GDM1 (cell line): ENCODE data around the gene SPATA24.
"Not testable (repeated sequence)": the region's sequence is repeated elsewhere in the genome, so short reads cannot be mapped to it uniquely, and the experiment has no call there.

Experiments used
- DNase-seq: peaks from one replicate; lab custom pipeline; 2025; lab: John Stamatoyannopoulos, UW

Gene SPATA24

DNA sequence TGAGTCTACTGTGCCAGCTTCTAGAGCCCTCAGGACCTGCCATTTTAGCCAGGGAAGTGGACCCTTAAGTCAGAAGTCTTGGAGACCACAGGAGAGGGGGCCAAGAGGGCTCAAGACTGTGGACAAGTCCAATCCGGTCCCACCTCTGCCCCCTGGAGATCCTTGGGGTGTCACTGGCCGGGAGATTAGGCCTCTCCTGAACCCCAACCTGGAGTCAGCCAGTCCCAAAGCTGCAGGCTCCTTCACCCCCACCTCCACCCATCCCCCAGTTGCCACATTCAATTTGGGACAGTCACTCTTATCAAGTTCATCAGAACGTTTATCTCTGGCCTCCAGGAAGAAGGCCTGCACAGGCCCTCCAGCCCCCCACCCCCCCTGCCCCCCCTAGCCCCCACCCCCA lies 21.1 kb downstream of the SPATA24 start:
- no peak for DNase-seq

- no peak for DNase-seq
Observed at GRCh38 chr5:139381837-139382761, 21.8 kb downstream of the SPATA24 start.

DNA sequence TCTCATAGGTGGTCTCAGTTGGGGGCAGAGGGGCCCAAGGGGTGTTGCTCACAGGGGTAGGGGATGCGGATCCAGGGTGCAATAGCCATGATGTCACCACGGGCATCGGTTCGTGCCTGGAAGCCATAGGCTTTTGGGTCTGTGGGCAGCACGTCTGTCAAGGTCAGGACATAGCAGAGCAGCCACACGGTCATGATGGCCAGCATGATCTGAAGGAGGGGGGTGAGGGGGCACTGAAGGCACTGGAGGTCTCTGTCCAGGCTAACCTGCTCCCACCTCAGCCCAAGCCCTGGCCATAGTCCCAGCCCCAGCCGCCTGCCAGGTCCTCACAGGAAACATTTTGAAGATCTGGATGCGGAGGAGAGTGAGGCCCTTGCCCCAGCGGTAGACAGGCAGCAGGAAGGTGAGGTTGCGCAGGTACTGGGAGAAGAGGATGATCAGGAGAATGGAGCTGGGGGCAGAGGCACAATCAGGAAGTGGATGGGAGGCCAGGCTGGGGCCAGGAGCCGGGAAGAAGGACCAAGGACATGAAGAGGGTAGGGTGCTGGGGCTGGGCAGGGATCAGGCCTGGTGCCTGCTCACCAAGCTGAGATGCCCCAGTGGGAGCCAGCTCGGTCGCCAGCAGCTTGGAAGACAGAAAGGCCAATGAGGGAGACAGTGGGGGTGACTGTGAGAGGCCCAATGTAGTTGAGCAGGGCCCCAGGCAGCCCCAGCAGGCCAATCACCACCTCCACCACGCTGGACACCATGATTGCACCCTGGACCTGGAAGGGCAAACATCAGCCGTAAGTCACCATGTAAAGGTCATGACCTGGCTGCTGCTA lies 24.1 kb downstream of the SPATA24 start:
- no peak for DNase-seq

DNA sequence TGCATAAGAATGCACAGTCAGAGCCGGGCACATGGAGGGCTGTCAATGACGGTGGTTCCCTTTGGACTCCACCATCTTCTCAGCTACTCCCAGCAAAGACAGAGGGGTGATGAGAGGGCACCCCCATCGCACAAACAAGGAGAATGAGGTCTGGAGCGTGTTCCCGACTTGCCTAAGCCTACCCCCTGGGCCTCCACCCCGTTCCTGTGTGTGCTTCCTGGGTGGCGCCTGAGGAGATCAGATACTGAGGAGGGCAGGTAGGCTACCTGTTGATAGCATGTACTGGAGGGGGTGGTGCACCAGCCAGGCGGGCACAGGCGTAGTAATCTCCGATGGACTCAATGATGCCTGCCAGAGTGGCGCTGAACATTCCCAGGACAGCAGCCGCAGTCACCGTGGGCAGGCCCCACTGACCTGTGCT lies 24.9 kb downstream of the SPATA24 start:
- DNase-seq: no peak

GRCh38 chr5:139378101-139378825 lies 25.6 kb downstream of the SPATA24 start:
- DNase-seq: no peak

- no peak for DNase-seq
Observed at GRCh38 chr5:139377226-139377625, 26.7 kb downstream of the SPATA24 start.

DNA sequence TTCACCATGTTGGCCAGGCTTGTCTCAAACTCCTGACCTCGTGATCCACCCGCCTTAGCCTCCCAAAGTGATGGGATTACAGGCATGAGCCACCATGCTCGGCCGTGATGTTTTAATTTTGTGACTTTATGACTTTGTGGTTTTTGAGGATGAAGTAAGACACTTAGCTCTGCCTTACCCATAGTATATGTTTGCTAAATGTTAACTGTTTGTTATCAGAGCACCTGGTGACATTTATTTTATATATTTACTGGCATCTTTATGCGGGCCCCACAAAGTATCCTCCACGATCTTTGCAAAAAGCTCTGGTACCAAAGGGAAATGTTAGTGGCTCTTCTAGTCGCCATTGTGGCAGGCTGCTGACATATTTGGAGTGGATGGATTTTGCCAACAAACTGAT lies 27.5 kb downstream of the SPATA24 start:
- DNase-seq: no peak

DNA sequence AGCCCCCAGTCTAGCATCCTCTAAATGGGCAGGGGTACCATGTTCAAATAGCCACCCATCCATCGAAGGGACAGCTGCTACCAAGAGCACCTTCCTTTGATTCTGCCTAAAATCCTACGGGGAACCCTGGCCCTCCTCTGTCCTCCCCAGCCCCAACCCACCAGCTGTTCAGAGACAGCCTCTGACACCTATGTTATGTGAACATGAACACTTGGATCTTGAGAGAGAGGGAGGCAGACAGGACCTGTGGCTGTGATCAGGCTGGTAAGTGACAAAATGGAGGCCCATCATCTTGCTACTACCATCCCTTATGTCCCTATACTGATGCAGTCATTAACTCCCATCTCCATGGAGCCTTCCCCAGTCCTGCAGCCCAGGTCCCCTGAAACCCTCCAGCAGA lies 29.0 kb downstream of the SPATA24 start:
- DNase-seq: no peak

GRCh38 chr5:139371482-139372435 lies 32.1 kb downstream of the SPATA24 start:
- no peak for DNase-seq

DNA sequence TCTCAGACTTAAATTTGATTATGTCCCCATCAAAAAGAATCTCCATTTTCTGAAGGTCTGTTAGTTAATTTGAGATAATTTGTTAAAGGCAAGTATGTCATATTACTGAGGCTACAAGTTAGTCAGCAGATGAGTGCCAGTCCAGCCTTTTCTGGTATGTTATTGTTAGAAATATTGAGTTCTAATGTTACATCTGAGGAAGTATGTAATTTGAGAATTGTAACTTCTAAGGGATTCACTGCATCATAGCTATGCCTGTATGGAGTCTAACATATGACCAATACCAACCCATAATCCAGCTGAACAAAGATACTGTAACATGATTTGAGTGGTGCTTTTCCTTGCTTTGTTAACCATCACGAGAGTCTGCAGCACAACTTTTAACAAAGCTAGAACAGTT lies 34.7 kb downstream of the SPATA24 start:
- no peak for DNase-seq

GRCh38 chr5:139368613-139369012 lies 35.3 kb downstream of the SPATA24 start:
- no peak for DNase-seq

DNA sequence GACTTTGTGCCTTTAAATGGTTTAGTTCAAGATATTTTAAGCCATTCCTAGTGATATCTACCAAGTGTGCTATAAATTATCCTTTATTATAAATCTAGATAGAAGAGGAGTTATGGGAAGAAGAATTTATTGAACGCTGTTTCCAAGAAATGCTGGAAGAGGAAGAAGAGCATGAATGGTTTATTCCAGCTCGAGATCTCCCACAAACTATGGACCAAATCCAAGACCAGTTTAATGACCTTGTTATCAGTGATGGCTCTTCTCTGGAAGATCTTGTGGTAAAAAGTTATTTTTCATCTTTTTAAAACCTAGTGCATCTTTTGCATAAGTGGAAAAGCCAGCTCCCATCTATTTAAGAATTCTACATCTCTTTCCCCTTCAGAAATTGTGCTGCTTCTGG lies 39.4 kb downstream of the SPATA24 start:
- DNase-seq: no peak

DNA sequence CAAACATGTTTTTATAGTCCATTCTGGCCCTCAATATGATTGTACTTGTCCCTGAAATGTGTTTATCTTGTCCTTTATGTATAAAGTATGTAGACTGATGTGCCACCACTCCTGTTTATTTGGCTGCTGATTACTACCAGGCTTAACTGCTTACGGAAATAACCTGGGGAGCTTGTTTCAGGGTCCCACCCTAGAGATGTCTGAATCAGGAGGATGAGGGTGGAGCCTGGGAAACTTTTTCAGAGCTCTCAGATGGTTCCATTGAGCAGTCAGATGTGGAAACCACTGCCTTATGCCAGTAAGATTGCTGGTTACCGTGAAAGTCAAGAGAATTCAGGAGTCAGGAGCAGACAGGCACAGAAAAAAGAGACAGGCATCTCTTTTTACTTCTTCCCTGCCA lies 40.0 kb downstream of the SPATA24 start:
- no peak for DNase-seq

DNA sequence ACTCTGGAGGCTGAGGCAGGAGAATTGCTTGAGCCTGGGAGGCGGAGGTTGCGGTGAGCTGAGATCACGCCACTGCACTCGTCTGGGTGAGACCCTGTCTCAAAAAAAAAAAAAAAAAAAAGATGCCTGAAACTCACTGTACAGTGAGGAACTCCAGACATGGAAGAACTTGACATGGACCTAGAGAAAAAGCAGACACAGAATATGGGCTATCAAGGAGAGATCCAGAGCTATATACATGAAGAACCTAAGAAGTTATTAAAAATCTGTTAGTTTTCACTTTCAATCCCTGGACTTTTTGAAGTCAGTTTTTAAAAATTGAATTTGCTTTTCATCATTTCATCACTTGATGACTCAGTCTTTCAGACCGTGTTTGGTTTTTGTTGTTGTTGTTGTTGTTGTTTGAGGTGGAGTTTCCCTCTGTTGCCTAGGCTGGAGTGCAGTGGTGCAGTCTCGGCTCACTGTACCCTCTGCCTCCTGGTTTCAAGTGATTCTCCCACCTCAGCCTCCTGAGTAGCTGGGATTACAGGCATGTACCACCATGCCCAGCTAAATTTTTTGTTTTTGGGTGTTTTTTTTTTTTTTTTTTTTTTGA lies 42.0 kb downstream of the SPATA24 start:
- no peak for DNase-seq

DNA sequence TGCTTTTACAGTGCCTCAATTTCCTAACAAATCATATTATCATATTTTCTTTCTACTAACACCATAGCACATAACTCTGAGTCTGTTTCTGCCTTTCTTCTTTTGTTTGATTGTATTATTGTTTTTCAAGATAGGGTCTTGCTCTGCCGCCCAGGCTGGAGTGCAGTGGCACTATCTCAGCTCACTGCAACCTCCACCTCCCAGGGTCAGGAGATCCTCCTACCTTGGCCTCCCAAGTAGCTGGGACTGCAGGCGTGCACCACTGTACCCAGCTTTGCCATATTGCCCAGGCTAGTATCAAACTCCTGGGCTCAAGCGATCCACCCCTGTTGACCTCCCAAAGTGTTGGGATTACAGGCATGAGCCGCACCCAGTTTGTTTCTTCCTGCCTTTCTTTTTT lies 43.5 kb downstream of the SPATA24 start:
- DNase-seq: no peak

DNA sequence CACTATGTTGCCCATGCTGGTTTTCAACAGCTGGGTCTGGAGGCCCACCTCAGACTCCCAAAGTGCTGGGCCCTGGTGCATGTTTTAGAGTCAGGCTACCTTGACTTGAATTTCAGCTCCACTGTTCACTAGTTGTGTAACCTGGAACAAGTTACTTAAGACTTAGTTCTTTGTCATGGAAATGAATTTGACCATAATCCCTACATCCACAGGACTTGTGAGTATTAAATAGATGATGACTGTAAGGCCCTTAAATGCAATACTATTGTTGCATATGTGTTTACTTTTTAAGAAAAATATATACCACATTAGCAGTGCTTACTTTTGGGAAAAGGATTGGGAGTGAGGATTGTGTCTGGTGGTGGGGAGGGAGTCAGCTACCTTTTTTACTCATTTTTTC lies 45.8 kb downstream of the SPATA24 start:
- no peak for DNase-seq

GRCh38 chr5:139355900-139356299 lies 48.0 kb downstream of the SPATA24 start:
- DNase-seq: not testable (repeated sequence)

DNA sequence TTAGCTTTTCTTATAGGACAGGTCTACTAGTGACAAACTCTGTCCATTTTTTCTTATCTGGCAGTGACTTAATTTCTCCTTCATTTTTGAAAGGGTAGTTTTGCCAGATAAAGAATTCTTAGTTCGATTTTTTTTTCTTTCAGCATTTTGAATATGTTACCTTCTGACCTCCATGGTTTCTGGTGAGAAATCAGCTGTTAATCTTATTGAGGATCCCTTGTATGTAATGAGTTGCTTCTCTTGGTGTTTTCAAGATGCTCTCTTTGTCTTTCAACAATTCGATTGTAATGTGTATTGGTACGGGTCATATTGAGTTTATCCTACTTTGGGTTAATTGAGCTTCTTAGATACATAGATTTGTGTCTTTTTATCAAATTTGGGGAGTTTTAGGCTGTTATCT lies 49.7 kb downstream of the SPATA24 start:
- DNase-seq: no peak

- DNase-seq: not testable (repeated sequence)
Observed at GRCh38 chr5:139347863-139348262, 56.0 kb downstream of the SPATA24 start.
